Activated T-cell treated with anti-CD3 and anti-CD28 coated beads, Interleukin-2, amount 50 U/mL, for 4 hours (primary cell): ENCODE data around the gene HOXB6. TPM values are rescaled to one million over a fixed set of nuclear protein-coding genes. Genes with fewer than 3 reads are reported as not detected.
A peak's percentile ranks its signal among the peaks of the same experiment; 100 is the strongest.

ENCODE experiments used
- ATAC-seq, 2 donors: fragments of 200-7000 bp; cut with Tn5 transposase; one replicate each; pipeline ENCODE4 v1.10.0; 2021
- DNase-seq: peaks from one replicate; pipeline ENCODE4 v3.0.0-alpha.2; 2020
- H3K27me3 Mint-ChIP-seq: one replicate; pipeline ENCODE4 v1.8.0; 2021; ENCODE audit warnings: low read depth, mixed read lengths
- H3K36me3 Mint-ChIP-seq: one replicate; pipeline ENCODE4 v1.8.0; 2022; ENCODE audit warnings: mixed read lengths; ENCODE audit not compliant: insufficient read depth
- H3K4me1 Mint-ChIP-seq: one replicate; pipeline ENCODE4 v1.8.0; 2021; ENCODE audit warnings: low read depth, mixed read lengths
- H3K4me3 Mint-ChIP-seq: one replicate; pipeline ENCODE4 v1.8.0; 2021; ENCODE audit warnings: mild to moderate bottlenecking, moderate library complexity, mixed read lengths
- H3K9me3 Mint-ChIP-seq: one replicate; pipeline ENCODE4 v1.8.0; 2021; ENCODE audit warnings: mixed read lengths
- total RNA-seq, 3 donors: library from RNA; stranded (reverse); gene quantifications; one replicate each; pipeline ENCODE4 v1.2.1, GENCODE V29; 2021

Gene HOXB6
- total RNA-seq, 3 donors from 2014 or later: 0.24 to 0.27 TPM; not detected in 1

- Mint-ChIP-seq H3K4me3 (no peak overlapping the region), H3K9me3 (no peaks in the 10 kb centered on the region), H3K36me3 (no peaks in the 10 kb centered on the region), H3K27me3 (peaks cover 94% of the 10 kb centered on the region), H3K4me1 (peaks cover 16% of the 10 kb centered on the region)
- DNase-seq (no peak), ATAC-seq (no peak)
Observed at GRCh38 chr17:48639982-48640857, 35.4 kb upstream of the HOXB6 start.

DNA sequence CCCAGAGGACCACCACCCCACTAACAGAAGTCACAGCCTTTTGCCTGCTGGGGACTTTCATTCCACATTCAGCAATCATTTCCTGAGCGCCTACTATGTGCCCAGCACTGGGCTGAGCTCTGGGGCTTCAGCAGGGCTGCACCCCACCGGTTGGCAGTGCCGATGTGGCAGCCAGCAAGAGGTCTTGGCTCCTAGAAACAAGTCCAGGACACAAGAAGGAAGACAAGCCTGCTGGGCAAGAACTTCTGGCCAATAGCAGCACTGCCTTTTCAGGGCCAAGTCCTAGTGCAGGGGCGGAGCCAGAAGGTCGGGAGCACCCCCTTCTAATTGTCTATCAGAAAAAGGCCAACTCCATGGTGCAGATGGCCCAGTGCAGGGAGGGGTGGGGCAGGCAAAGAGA lies 34.4 kb upstream of the HOXB6 start:
- H3K9me3 Mint-ChIP-seq: no peaks in the 10 kb centered on the region
- ATAC-seq (no peak), DNase-seq (no peak)
- no peaks in the 10 kb centered on the region for H3K36me3 Mint-ChIP-seq
- peaks cover 18% of the 10 kb centered on the region for H3K4me1 Mint-ChIP-seq
- H3K27me3 Mint-ChIP-seq: peaks cover 94% of the 10 kb centered on the region
- H3K4me3 Mint-ChIP-seq: no peak overlapping the region

DNA sequence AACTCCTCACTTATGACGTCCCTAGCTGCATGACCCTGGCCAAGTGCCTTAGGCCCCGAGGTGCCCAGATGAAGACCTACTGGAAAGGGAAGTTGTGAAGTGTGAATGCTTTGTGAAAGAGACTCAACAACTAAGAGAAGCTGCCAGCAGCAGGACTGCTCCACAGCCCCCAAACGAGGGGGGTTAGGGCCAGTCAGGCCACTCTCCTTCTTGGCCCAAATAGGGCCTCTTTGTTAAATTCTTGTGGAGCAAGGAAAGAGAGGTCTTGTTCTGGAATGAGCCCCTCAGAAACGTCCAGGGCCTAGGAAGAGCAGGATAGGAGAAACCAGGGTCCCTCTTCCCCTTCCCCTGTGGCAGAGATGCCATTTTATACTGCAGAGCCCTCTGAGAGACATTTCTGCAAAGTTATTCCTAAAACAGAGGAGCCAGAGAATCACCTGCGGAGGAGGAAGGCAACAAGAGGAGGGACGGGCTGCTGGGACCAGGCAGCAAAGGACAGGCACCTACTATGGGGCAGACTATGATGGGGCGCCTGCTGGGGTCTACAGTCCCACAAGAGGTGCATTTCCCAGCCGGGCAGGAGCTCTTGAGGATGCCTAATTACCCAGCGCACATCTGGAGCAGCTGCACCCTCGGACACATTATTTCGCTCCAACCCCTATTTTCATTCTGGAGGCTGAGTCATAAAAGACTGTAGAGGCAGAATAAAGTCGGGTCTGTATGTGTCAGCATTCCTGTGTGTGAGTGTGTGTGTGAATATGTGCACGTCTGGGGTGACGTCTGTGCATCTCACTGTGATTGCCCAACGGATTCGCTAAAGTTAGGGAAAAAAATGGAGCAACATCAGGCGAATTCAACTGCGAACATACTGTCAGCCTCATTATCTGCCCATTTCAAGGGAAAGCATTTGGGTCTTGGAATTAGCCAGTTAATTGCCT lies 32.8 kb upstream of the HOXB6 start:
- DNase-seq (no peak), ATAC-seq (no peak)
- peaks cover 20% of the 10 kb centered on the region for H3K4me1 Mint-ChIP-seq
- peaks cover 92% of the 10 kb centered on the region for H3K27me3 Mint-ChIP-seq
- H3K9me3 Mint-ChIP-seq: no peaks in the 10 kb centered on the region
- H3K36me3 Mint-ChIP-seq: no peaks in the 10 kb centered on the region
- no peak overlapping the region for H3K4me3 Mint-ChIP-seq

DNA sequence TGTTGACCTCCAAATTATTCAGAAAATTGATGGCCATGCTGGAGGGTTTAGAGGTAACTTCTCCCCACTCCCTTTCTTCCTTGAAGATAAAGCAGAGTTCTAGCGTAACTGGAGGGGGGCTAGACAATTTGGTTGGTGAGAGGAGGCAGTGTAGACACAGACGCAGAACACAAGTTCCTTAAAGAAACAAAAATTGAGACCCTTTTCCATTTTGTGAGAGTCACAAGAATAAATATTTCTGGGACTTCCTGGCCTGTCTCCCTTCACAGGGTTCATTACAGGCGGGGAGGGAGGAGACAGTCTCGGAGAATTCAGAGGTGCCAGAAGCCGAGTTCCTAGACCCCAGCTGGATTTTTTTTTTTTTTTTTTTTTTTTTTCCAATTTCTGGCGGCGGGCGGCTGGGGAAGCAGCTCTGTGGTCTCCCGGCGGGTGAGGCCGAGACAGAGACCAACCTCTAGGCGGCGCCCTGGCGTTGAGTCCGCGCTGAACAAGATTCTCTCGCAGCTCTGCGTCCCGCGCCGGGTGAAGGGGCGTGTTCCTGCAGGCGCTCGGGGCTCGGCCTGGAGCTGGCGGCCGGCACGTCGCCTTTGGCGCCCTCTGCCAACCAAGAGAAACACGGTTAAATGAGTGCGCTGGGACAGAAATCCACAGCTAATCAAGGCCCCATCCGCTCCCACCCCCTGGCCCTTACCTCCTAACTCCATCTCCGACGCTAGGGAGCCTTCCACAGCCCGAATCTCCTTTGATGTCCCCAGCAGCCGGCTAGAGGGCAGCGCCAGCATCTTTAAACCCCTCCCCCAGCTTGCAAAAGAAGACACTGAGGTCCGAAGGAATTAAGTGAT lies 31.6 kb upstream of the HOXB6 start:
- no peak overlapping the region for H3K4me3 Mint-ChIP-seq
- H3K36me3 Mint-ChIP-seq: no peaks in the 10 kb centered on the region
- H3K9me3 Mint-ChIP-seq: no peaks in the 10 kb centered on the region
- ATAC-seq: peak; percentile 84 to 86
- peaks cover 12% of the 10 kb centered on the region for H3K4me1 Mint-ChIP-seq
- peak; percentile 66 for DNase-seq
- H3K27me3 Mint-ChIP-seq: peaks cover 90% of the 10 kb centered on the region

DNA sequence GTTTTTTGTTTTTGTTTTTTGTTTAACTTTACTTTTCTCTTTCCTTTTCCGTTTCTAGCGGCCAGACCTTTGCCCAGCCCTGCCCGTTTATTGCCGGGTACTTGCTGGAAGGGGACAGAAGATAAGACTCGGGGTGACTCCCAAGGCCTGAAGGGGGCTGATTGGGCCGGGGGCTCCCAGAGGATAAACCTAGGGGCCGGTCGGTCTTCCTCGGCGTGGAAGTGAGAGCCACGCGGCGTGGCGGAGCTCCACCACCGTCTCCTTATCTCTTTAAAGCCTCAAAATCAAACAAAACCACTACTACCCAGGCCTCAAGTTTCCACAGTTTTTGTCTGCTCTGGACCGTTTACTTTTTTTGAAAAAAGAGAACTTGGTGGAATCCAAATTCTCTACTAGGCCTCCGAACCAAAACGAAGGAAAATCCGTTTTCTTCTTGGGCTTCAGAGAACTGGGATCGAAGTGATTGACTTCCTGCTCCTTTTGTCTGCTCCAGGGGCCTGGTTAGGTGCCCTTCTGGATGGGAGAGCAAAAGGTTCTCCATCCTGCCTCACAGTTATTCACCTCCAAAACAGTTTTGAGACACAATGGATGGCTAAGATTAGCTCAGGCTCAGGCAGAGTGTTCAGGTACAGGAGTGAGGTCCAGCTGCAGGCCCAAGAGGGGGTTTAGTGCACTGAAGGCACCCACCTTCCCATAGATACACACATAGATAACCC lies 29.9 kb upstream of the HOXB6 start:
- ATAC-seq (no peak), DNase-seq (no peak)
- Mint-ChIP-seq H3K27me3 (peaks cover 92% of the 10 kb centered on the region), H3K4me3 (peak overlapping the region; percentile 69), H3K9me3 (no peaks in the 10 kb centered on the region), H3K4me1 (peaks cover 10% of the 10 kb centered on the region), H3K36me3 (no peaks in the 10 kb centered on the region)

- peaks cover 10% of the 10 kb centered on the region for H3K4me1 Mint-ChIP-seq
- no peak overlapping the region for H3K4me3 Mint-ChIP-seq
- no peaks in the 10 kb centered on the region for H3K36me3 Mint-ChIP-seq
- H3K9me3 Mint-ChIP-seq: no peaks in the 10 kb centered on the region
- no peak for ATAC-seq
- peaks cover 94% of the 10 kb centered on the region for H3K27me3 Mint-ChIP-seq
- DNase-seq: no peak
Observed at GRCh38 chr17:48633266-48633677, 28.5 kb upstream of the HOXB6 start.

DNA sequence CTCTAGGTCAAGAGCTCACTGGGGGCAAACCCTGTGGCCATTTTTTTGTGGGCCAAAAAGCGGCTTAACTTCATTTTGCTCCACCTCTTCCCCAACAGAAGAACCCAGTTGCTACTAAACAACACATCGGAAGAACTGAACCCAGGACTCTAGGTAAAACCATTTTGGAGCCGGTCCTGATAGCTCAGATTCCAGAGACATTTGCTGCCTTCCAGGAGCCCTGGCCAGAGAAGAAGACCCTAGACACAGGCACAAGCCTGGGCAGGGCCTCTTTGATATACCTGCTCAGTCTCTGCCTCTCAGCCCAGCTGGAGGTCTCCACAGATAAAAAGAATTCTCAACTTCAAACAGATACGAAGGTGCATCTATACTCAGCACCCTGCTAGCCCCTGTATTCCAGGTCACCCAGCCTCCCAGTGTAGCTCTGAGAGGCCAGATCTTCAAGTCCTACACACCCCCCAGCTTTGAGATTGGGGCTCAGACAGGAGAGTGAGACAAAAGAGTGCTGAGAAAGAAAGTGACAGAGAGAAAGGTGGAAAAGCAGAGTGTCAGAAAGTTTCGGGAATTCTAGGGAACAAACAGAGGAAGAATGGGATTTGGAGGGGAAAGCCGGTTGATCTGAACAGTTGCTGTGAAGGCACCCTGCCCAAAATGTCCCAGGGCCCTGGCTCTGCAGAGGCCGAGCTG lies 27.9 kb upstream of the HOXB6 start:
- H3K27me3 Mint-ChIP-seq: peaks cover 94% of the 10 kb centered on the region
- DNase-seq: no peak

GRCh38 chr17:48631693-48632578 lies 27.1 kb upstream of the HOXB6 start:
- ATAC-seq (no peak), DNase-seq (no peak)
- no peak overlapping the region for H3K4me3 Mint-ChIP-seq
- H3K27me3 Mint-ChIP-seq: peaks cover 94% of the 10 kb centered on the region
- no peaks in the 10 kb centered on the region for H3K36me3 Mint-ChIP-seq
- peaks cover 11% of the 10 kb centered on the region for H3K4me1 Mint-ChIP-seq
- no peaks in the 10 kb centered on the region for H3K9me3 Mint-ChIP-seq

More for the DNA sequence above, 27.9 kb upstream of the HOXB6 start:
- Mint-ChIP-seq H3K4me3 (peak overlapping the region; percentile 29), H3K9me3 (no peaks in the 10 kb centered on the region), H3K36me3 (no peaks in the 10 kb centered on the region), H3K4me1 (peaks cover 10% of the 10 kb centered on the region)
- no peak for ATAC-seq

GRCh38 chr17:48630925-48631692 lies 26.3 kb upstream of the HOXB6 start:
- peaks cover 91% of the 10 kb centered on the region for H3K27me3 Mint-ChIP-seq
- peaks cover 10% of the 10 kb centered on the region for H3K4me1 Mint-ChIP-seq
- no peaks in the 10 kb centered on the region for H3K9me3 Mint-ChIP-seq
- no peak overlapping the region for H3K4me3 Mint-ChIP-seq
- DNase-seq (no peak), ATAC-seq (no peak)
- no peaks in the 10 kb centered on the region for H3K36me3 Mint-ChIP-seq

DNA sequence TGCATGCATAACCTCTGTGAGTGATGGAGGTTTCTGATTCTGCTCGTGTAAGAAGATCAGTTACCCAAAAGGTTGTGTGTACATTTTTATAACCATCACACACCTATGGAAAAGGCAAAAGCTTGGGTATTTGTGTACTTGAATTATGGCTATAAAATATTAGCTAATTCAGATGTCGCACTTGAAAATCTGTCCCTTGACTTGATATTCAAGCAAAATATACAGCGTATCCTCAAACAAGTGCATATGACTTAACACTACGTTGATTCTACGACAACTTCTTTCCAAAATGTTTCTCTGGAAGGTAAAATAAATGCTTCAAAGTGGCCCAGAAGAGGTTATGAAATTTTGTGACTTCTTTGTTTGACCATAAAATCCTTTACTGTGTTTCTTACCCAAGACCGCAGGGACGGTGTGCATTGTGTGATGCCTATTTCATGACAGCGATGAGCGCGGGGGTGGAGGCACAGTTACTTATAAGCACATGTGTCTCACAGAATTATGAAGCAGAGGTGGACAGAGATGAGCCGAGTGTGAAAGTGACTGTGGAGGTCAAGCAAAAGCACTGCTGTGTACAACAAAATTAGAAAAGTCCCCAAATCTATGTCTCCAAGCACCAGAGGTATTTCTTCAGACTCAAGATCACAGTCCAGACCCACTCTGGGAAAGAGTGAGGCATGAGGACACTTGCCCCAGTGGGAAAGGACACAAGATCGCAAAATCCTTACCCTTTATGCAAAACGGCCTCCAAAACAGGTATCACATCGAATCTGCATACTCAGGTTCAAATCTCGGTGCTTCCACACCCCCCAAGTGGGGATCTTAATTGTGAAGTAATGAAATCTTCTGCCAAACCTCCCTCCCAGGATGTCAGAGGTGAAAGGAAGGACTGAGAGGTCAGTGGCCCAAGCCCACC lies 25.5 kb upstream of the HOXB6 start:
- H3K36me3 Mint-ChIP-seq: no peaks in the 10 kb centered on the region
- DNase-seq (no peak), ATAC-seq (no peak)
- H3K4me1 Mint-ChIP-seq: peaks cover 13% of the 10 kb centered on the region
- no peaks in the 10 kb centered on the region for H3K9me3 Mint-ChIP-seq
- peaks cover 87% of the 10 kb centered on the region for H3K27me3 Mint-ChIP-seq
- no peak overlapping the region for H3K4me3 Mint-ChIP-seq

DNA sequence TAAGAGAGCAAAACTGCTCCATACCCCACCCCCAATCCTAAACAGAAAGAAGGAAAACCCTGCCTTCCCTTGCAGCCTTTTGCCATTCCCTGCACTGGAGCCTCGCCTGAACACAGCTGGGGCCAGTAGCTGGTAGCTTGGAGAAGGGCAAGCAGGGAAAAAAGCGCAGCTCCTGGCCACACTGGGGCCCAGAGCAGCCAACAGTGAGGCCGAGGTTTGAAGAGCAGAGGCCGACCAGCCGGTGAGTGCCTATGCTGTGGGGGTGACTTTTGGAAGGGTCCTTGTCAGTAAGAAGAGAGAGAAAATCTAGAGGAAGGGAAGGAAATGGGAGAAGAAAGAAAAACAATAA lies 24.6 kb upstream of the HOXB6 start:
- Mint-ChIP-seq H3K4me3 (no peak overlapping the region), H3K36me3 (no peaks in the 10 kb centered on the region), H3K4me1 (peaks cover 14% of the 10 kb centered on the region), H3K27me3 (peaks cover 82% of the 10 kb centered on the region), H3K9me3 (no peaks in the 10 kb centered on the region)
- DNase-seq (no peak), ATAC-seq (no peak)
